Measurements from ENCODE around the gene SOD2.

DNA sequence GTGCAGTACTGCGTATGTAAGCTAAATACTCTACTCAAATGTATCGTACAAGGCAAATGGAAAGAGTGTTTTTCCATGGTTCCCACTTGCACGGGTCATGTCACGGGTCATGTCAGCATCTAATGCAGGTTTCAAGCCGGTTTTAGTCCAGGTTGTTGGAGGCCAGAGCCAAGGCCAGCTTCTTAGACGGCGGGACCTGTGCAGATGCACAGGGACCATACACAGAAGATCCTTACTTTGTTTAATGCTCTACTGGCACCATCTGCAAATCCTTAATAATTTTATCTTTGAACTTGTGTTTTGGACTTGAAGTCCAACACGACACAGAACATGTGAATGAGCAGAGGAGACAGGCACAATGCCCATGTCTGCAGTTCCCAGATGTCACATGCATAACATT, 42.7 kb downstream of the SOD2 start:
- TF ChIP-seq POLR2AphosphoS5 (IDR thresholded peaks at IDR 0.05): no peak
- no peak for TF ChIP-seq CTCF (IDR thresholded peaks at IDR 0.05)
- TF ChIP-seq POLR2A (IDR thresholded peaks at IDR 0.05): no peak
